ENCODE measurements around the gene MCOLN1.
"Not testable (repeated sequence)": the region's sequence is repeated elsewhere in the genome, so short reads cannot be mapped to it uniquely, and the experiment has no call there.

Gene MCOLN1

GRCh38 chr19:7544626-7545025, 22.2 kb downstream of the MCOLN1 start:
- no peak for DNase-seq

DNA sequence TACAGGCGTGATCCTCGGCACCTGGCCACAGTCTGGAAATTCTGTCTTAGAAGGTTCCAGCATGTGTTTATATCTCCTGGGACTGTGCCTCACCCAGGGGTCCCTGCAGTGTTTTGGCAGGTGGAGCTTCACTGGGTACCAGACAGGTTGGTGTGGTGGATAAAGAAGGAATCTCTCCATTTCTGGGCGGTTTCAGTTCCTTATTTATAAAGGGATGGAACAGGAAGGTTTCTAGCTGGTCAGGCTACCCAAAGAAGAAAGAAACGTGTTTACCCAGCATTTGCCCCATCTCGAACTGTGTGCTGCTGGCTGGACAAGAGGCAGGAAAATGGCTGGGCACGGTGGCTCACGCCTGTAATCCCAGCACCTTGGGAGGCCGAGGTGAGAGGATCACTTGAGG, 22.9 kb downstream of the MCOLN1 start:
- no peak for DNase-seq

DNA sequence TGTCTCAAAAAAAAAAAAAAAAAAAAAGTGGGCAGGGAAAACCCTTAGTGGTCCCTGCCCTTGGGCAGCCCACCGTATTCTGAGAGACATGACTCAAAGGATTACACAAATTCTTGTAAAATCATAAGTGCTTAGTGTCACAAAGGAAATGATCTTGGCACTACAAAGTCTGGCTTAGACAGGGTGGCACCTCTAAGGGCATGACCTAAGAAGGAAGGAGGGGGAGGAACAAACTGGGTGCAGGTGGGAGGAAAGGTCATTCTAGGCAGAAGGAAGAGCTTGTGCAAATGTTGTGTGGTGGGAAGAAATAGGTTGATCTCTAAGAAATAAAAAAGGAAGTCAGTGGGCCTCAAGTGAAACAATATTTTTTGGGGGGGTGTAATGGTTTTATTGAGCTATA, 23.5 kb downstream of the MCOLN1 start:
- DNase-seq: no peak

GRCh38 chr19:7547159-7547558, 24.7 kb downstream of the MCOLN1 start:
- DNase-seq: no peak

- no peak for DNase-seq
Measured at GRCh38 chr19:7549429-7550148, 27.2 kb downstream of the MCOLN1 start.

DNA sequence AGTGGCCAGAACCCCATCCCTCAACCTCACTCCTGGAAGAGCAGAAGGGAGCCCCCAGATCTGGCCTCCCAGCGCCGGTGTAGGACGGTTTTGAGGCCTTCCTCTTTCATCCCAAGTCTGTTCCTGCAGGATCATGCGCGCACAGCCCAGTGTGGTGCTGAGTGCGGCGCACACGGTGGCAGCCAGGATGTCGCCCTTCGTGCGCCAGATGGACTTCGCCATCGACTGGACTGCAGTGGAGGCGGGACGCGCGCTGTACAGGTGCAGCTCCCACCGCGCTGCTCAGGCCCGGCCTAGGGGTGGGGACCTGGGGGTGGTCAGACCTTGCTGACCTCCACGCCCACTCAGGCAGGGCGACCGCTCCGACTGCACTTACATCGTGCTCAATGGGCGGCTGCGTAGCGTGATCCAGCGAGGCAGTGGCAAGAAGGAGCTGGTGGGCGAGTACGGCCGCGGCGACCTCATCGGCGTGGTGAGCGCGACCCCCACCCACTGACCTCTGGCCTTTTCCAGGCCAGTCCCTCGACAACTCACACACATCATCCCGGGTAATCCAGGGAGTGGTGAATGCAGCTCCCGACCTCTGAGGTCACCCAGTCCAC, 27.8 kb downstream of the MCOLN1 start:
- no peak for DNase-seq

DNA sequence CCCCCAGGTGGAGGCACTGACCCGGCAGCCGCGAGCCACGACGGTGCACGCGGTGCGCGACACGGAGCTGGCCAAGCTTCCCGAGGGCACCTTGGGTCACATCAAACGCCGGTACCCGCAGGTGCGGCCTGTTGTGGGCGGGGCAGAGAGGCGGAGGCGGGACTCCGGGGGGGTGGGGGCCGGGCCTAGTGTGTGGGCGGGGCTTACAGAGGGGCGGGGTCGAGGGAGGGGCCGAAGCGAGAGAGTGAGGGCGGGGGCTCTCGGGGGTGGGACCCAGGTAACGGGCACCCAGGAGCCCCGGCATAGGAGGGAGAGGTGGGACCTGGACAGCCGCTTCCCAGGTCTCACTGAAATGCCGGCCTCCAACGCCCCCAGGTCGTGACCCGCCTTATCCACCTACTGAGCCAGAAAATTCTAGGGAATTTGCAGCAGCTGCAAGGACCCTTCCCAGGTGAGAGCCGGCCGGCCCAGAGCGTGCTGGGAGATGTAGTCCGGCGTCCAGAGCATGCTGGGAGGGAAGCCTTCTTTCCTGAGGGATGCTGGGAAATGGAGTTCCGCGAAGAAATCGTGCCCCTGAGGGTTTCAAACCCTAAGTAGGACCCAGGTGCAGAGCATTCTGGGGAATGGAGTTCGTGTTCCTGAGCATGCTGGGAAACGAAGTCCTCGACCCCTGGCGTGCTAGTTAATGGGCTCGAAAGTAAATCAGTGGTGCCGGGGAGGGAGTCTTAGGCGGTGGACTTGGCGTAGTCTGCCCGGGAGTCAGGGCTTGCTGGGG, 28.8 kb downstream of the MCOLN1 start:
- DNase-seq: no peak

- DNase-seq: no peak
Measured at GRCh38 chr19:7552781-7553180, 30.4 kb downstream of the MCOLN1 start.

DNA sequence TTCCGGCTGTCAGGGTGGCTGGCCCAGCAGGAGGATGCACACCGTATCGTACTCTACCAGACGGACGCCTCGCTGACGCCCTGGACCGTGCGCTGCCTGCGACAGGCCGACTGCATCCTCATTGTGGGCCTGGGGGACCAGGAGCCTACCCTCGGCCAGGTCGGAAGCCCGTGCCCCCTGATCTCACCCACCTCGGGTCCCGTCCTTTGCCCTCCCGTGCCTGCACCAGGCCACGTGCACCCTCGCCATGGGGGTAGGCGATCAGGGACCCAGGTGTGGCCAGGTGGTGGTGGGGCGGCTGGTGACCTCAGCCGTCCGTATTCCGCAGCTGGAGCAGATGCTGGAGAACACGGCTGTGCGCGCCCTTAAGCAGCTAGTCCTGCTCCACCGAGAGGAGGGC, 32.1 kb downstream of the MCOLN1 start:
- DNase-seq: no peak

DNA sequence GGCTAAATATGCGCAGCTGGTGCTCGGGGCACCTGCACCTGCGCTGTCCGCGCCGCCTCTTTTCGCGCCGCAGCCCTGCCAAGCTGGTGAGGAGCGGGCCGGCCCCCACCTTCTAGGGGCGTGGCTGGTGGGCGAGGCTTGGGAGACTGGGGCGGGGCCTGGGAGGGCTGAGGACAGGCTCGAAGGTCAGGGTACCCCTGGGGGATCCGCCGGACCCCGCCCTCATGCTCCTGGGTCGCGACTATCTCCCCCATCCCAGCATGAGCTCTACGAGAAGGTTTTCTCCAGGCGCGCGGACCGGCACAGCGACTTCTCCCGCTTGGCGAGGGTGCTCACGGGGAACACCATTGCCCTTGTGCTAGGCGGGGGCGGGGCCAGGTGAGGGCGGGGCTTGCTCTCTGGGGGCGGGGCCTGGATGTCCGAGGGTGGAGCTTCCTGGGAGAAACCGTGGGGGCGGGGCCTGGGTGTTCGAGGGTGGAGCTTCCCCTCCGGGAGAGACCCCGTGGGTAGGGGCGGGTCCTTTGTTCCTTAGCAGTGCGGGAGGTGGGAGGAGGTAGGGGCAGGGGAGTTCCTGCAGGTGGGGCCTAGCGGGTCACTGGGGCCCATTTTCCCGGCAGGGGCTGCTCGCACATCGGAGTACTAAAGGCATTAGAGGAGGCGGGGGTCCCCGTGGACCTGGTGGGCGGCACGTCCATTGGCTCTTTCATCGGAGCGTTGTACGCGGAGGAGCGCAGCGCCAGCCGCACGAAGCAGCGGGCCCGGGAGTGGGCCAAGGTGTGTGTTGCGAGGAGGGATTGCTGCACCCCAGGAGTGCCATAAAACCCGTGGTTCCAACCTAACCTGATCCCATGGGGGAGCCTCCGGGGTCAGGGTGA, 32.8 kb downstream of the MCOLN1 start:
- no peak for DNase-seq

DNA sequence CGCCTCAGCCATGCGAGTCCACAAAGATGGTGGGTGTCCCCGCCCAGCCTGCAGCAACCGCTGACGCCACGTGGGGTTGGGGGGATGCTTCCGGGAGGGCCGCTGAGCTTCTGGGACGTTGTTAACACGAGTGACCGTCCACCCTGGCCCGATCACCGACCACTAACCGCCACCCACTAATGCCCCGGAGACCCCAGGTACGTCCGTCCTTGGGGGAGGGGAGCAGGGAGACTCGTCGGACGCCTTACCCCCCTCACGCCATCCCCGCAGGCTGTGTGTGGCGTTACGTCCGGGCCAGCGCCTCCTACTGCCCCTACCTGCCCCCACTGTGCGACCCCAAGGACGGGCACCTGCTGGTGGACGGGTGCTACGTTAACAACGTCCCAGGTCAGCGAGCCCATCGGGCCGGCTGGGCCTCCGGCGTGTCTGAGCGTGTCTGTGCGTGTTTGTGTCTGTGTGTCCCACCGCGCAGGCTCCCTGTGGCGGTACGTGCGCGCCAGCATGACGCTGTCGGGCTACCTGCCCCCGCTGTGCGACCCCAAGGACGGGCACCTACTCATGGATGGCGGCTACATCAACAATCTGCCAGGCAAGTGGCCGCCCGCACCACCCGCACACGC, 34.4 kb downstream of the MCOLN1 start:
- no peak for DNase-seq

- no peak for DNase-seq
Measured at GRCh38 chr19:7558667-7559066, 36.2 kb downstream of the MCOLN1 start.

DNA sequence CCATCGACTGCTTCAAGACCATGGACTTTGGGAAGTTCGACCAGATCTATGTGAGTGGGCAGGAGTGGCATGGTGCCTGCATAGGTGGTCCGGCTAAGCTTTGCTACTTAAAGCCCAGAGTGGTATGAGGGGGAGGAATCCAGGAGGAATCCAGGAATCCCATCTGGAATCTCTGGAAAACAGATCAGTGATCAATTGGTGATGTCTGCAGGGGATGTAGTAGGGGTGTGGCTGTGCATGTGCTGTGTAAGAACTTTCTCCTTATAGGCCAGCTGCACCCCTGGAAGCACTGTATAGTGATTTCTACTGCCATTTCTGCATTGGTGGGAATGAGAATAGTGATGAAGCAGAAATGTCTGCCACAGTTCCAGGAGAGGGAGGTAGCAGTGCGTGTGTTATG, 36.7 kb downstream of the MCOLN1 start:
- DNase-seq: peak; percentile 5

DNA sequence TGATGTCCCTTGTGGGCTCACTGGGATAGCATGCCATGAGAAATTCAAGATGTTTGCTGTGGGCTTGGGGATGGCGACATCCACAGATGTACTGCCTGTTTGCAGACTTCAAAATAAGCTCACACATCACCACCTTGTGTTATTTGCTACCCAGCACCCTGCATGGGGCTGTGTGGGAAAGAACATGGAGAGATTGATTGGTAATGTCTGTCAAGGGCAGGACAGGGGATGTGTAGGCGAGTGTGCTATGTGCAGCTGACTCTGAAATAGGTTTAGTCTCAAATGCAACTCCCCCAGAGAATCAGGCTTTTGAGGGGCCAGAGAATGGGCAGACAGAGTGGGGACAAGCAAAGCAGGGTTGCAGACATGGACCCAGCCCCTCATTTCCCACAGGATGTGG, 37.8 kb downstream of the MCOLN1 start:
- DNase-seq: no peak

- DNase-seq: no peak
Measured at GRCh38 chr19:7561325-7561724, 38.9 kb downstream of the MCOLN1 start.

DNA sequence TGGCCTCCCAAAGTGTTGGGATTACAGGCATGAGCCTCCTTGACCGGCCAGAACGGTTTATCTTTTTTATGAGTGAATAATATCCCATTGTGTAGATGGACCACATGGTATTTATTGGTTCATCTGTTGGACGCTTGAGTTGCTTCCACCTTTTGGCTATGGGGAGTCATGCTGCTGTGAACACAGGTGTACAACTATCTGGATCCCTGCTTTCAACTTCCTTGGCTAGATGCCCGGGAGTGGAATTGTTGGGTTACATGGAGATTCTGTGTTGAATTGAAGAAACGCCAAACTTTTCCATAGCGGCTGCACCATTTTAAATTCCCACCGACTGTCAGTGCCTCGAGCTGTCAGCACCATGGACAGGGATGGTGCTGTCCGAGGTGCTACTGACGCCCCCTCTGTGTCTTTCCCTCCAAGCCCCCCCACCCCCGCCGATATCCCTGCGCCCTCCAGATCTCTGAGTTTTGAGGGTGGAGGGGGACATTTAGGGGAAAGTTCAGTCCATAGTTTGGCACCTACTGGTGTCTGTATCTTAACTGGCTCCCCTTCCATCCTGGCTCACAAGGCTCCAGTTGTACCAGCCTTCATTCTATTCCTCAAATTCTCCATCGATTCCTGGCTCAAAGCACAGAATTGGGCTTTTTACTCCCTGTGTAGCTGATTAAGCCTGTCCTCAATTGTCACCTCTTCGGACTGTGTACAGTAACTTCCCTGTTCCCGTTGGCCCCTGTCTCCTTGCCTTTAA, 40.4 kb downstream of the MCOLN1 start:
- DNase-seq: no peak

- DNase-seq: no peak
Measured at GRCh38 chr19:7564866-7565265, 42.4 kb downstream of the MCOLN1 start.

DNA sequence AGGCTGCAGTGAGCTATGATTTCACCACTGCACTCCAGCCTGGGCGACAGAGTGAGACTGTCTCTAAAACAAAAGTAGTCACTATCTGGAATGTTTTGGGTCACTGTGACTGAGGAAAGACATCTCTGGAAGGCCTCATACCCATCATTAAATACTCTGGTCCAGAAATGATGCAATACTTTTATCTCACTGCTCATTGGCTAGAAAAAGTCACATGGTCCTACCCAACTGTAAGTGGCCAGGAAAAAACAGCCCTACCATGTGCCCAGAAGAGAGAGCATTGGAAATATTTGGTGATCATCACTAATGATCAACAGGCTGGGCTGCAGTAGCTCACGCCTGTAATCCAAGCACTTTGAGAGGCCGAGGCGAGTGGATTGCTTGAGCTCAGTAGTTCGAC, 42.9 kb downstream of the MCOLN1 start:
- no peak for DNase-seq

- no peak for DNase-seq
Measured at GRCh38 chr19:7570761-7571160, 48.3 kb downstream of the MCOLN1 start.

- DNase-seq: no peak
Measured at GRCh38 chr19:7575434-7576040, 53.1 kb downstream of the MCOLN1 start.

DNA sequence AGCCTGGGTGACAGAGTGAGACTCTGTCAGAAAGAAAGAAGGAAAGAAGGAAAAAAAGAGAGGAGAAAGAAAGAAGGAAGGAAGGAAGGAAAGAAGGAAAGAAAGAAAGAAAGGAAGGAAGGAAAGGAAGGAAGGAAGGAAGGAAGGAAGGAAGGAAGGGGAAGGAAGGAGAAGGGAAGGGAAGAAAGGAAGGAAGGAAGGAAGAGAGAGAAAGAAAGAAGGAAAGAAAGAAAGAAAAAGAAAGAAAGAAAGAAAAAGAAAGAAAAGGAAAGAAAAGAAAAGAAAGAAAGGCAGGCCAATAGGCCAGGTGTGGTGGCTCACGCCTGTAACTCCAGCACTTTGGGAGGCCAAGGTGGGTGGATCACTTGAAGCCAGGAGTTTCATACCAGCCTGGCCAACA, 55.0 kb downstream of the MCOLN1 start:
- DNase-seq: not testable (repeated sequence)

DNA sequence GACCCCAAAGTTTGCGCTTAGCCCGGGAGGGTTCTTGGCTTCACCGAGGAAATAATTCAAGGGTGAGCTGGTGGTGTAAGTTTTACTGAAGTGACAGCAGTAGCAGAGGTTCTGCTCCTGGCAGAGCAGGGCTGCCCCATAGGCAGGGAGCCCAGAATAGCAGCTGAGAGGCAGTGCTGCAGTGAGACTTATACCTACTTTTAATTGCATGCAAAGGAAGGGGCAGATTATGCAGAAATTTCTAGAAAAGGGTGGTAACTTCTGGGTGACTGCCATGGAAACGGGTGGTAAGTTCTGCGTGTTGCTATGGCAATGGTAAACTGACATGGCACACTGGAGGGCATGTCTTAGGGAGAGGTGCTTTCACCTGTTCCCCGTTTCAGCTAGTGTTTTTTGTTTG, 55.7 kb downstream of the MCOLN1 start:
- DNase-seq: no peak

Data from HCEC 1CT (cell line).